NB4 (cell line): ENCODE measurements around the gene CBX7.

Source experiments
- DNase-seq: peaks from one replicate; pipeline ENCODE4 v3.0.0; 2010; ENCODE audit warnings: low read depth
- H3K4me3 ChIP-seq: one replicate; pipeline ENCODE4 v1.5.1; 2011; ENCODE audit warnings: mild to moderate bottlenecking, low read depth, low read length, moderate library complexity
- MAX ChIP-seq: IDR thresholded peaks from 2 replicates; pipeline ENCODE4 v1.6.1; 2011; ENCODE audit warnings: low read depth, low read length
- MYC ChIP-seq: IDR thresholded peaks from 2 replicates; pipeline ENCODE4 v1.6.1; 2011; ENCODE audit warnings: low read depth, low read length
- POLR2A ChIP-seq: IDR thresholded peaks from 2 replicates; pipeline ENCODE4 v1.6.1; 2011; ENCODE audit warnings: mild to moderate bottlenecking; ENCODE audit not compliant: insufficient read length; ENCODE audit errors: extremely low read depth
- TF ChIP-seq, protein P1 (sequence below): IDR thresholded peaks from one replicate; pipeline ENCODE4 v1.5.1; 2012; ENCODE audit warnings: low read depth, low read length

The CBX7 gene

GRCh38 chr22:39130892-39131855, 21.3 kb downstream of the CBX7 start:
- DNase-seq, result no peak
- TF ChIP-seq, protein P1, sequence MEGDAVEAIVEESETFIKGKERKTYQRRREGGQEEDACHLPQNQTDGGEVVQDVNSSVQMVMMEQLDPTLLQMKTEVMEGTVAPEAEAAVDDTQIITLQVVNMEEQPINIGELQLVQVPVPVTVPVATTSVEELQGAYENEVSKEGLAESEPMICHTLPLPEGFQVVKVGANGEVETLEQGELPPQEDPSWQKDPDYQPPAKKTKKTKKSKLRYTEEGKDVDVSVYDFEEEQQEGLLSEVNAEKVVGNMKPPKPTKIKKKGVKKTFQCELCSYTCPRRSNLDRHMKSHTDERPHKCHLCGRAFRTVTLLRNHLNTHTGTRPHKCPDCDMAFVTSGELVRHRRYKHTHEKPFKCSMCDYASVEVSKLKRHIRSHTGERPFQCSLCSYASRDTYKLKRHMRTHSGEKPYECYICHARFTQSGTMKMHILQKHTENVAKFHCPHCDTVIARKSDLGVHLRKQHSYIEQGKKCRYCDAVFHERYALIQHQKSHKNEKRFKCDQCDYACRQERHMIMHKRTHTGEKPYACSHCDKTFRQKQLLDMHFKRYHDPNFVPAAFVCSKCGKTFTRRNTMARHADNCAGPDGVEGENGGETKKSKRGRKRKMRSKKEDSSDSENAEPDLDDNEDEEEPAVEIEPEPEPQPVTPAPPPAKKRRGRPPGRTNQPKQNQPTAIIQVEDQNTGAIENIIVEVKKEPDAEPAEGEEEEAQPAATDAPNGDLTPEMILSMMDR, result no peak
- TF ChIP-seq POLR2A, result no peak
- TF ChIP-seq MYC, result no peak
- TF ChIP-seq MAX, result no peak
- H3K4me3 ChIP-seq, result no peak overlapping the region

GRCh38 chr22:39130152-39130704, 22.3 kb downstream of the CBX7 start:
- TF ChIP-seq MYC (no peak), MAX (no peak), POLR2A (no peak)
- TF ChIP-seq, protein P1, result no peak
- H3K4me3 ChIP-seq, result no peak overlapping the region
- no peak for DNase-seq

DNA sequence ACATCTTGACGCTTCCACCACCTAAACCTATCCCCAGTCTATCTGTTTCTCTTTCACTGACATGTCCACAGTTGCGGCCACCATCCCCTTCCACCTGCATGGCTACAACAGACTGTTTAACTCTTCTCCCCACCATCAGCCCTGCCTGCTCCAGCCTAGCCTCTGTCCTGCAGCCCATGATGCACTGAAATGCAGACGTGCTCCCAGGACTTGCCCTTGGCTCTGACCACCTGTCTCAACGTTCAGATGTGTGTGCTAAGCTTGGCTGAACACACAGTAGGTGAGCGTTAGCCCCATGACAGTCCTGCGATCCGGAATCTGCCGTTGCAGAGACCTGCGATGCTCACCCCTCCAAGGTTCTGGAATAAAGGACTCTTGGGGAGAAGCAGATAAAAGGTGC, 22.7 kb downstream of the CBX7 start:
- no peak overlapping the region for H3K4me3 ChIP-seq
- TF ChIP-seq MAX, result no peak
- no peak for TF ChIP-seq POLR2A
- TF ChIP-seq, protein P1, result no peak
- TF ChIP-seq MYC, result no peak
- no peak for DNase-seq

- no peak for DNase-seq
- H3K4me3 ChIP-seq, result no peak overlapping the region
- TF ChIP-seq MYC (no peak), MAX (no peak), POLR2A (no peak)
- TF ChIP-seq, protein P1, result no peak
Observed at GRCh38 chr22:39129081-39129480, 23.4 kb downstream of the CBX7 start.

- H3K4me3 ChIP-seq, result no peak overlapping the region
- TF ChIP-seq, protein P1, result no peak
- TF ChIP-seq MYC (no peak), POLR2A (no peak), MAX (no peak)
- DNase-seq, result no peak
Observed at GRCh38 chr22:39128508-39128907, 24.0 kb downstream of the CBX7 start.
